ENCODE data around the gene CCDC71L.

DNA sequence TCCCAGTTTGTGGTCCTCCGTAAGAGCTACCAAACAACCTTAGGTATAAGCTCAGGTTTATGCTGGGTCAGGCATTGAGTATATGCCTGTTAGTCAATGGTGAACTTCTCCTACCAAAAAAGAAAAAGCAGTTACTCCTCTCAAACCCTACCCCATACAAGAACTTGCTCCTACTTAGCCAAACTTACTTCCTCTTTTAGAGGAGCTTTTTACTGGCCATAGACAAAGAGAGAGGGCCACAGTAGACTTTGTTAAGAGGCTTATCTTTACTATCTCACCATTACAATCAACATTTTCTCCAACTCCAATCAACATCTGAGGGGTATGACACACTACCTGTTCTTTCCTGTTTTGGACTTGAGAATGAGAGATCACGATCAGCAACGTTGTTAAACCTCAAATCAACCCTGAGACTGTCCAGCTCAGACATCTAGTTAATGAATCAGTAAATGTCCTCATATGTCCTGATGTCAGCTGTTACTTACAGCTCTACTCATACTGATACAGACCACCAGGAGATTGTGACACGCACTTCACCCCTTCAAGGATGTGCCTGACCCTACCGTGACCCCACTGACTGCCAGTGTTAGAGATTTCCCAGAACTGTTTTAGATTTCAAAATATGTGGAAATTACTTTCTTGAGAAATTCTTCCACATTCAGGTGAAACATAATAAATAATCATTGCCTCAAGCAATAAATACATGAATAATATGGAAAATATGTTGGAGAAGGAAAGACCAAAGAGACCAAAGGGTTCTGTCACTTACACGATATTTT is 18.4 kb upstream of the CCDC71L start:
- TF ChIP-seq POLR2AphosphoS5 (IDR thresholded peaks at IDR 0.05; ENCODE audit: low read depth, low read length) (no peak), TAF1 (IDR thresholded peaks at IDR 0.05; ENCODE audit: borderline replicate concordance, low read depth, low read length) (no peak)
